Measurements from ENCODE around the gene CCNH. TPM values are rescaled to one million over a fixed set of nuclear protein-coding genes. Genes with fewer than 3 reads are reported as not detected.

The CCNH gene
- 83.6 and 84.0 TPM in 2 replicates for total RNA-seq

DNA sequence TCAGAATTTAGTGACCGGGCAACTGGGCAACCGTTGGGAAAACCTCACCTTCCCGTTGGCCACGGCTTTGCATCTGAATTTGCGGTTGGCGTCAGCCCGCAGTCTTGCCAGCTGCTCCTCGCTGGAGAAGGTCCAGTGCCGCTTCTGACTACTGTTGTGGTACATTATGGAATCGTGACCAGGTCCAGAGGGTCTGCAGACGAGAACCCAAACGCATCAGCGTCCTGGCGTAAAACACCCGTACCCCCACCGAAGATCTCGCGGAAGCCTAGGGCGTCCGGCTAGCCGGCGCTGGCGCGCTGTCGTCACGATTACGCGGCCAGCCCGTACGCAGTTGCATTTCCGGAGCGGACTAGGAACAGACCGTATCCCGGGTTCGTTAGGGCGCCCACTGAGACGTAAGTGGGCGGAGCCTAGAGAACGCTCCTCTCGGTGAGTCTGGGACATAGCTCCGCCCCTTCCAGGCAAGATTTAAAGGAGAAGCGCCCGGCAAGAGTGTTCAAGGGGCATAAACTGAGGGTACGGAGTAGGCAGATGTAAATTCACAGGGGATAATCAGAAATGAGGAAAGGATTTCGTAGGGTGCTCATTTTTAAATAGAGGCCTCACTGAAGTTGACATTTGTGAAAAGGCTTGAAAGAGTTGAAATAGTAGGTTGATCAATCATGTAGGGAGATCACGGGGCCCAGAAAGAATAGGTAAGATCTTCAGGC lies at the start of gene CCNH:
Gene CCNH (minus strand): TSS at position 301 of the 713 bp plus-strand sequence. CDS start 136 bp downstream, at position 165.

Small RNAs within 50 kb of the gene (small RNA-seq; reads per million reads assigned to genes)
- gene RNU6-727P (ENCODE audit: low replicate concordance), result 0.16 reads per million

Other genes starting within 250 kb of the CCNH start
- 43.1 and 77.7 TPM in 2 replicates for gene RASA1, start 145.0 kb downstream of the CCNH start, total RNA-seq

Data from placental pericyte (primary cell).